ENCODE measurements around the gene DLGAP4. TPM values are rescaled to one million over a fixed set of nuclear protein-coding genes. Genes with fewer than 3 reads are reported as not detected.

Gene DLGAP4
- total and polyA plus RNA-seq, 2 of the 8 experiments (the other 6 are each of a cell fraction or from before 2014, with no cell fraction given), result 41.2 to 57.2 TPM

DNA sequence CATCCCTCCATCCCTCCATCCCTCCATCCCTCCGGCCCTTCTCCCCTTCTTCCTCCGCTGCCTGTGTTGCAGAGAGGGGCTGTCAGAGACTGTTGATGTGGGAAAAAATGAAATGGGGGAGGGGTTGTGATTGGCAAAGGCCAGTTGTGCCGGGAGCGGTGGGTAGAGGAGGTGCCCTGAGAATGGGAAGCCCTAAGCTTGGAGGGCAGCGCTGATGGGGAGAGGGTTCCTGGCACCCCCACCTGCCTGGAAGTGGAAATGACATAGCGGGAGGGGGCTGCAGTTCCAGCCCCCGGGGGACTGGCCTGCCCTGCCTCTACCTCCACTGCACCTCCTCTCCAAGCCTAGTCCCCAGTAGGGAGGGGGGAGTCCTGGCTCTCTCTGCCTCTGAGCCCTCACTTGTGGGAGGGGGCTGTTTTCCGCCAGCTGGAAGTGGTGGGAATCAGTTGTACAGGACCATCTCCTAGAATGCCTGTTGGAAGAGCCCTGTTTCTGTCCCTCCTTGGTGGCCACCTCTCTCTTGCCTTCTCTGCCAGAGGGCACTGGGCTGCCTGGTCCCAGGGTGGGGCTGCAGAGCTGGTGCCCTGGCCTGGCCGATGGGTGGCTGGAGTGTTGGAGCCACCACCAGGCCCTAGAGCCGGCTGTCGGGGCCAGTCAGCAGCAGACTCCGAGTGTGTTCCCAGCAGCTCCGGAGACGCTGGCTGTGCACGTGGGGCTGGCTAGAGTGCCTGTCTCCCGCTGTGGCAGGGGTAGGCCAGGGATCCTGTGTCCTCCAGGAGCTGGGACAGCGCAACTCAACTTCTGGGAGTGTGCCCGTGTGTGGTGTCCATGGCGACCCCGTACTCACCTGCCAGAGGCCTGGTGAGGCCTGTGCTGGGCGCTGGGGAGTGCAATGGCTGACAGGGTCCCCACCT is 1.5 kb downstream of the DLGAP4 start (continued):
- no peak for TF ChIP-seq JUND (IDR thresholded peaks at IDR 0.05; ENCODE audit: low read length)
- TF ChIP-seq USF2 (IDR thresholded peaks at IDR 0.05; ENCODE audit: low read length), result no peak

Measured in H1 (cell line).